Upper lobe of left lung (tissue), 6 donors: ENCODE results near the gene MARCHF9. TPM values are rescaled to one million over a fixed set of nuclear protein-coding genes. Genes with fewer than 3 reads are reported as not detected.

Source experiments
- ATAC-seq, 2 donors: fragments of 200-7000 bp; cut with Tn5 transposase; one replicate each; pipeline ENCODE4 v1.9.1; 2022; ENCODE audit warnings: mild to moderate bottlenecking in 2 of 2, moderate library complexity in 2 of 2; ENCODE audit not compliant: low FRiP score in 2 of 2
- DNase-seq, 2 donors: peaks; one replicate each; pipeline ENCODE4 v3.0.0-alpha.2; 2019 to 2020
- H3K27ac ChIP-seq, 4 donors: fragments of 200-600 bp; sonication (generic); one replicate each; pipeline ENCODE4 v1.5.1; 2016 to 2019
- H3K27me3 ChIP-seq, 4 donors: fragments of 200-600 bp; sonication (generic); one replicate each; pipeline ENCODE4 v1.5.1; 2017 to 2019
- H3K36me3 ChIP-seq, 4 donors: fragments of 200-600 bp; sonication (generic); one replicate each; pipeline ENCODE4 v1.5.1; 2016 to 2019
- H3K4me1 ChIP-seq, 4 donors: fragments of 200-600 bp; sonication (generic); one replicate each; pipeline ENCODE4 v1.5.1; 2018 to 2019
- H3K4me3 ChIP-seq, 4 donors: fragments of 200-600 bp; sonication (generic); one replicate each; pipeline ENCODE4 v1.5.1; 2017 to 2019; ENCODE audit warnings: mild to moderate bottlenecking in 2 of 4, moderate library complexity in 1 of 4
- H3K9me3 ChIP-seq, 4 donors: fragments of 200-600 bp; sonication (generic); one replicate each; pipeline ENCODE4 v1.5.1; 2018 to 2019
- EP300 ChIP-seq, 4 donors: sonication (generic); formaldehyde crosslinking; IDR thresholded peaks; one replicate each; pipeline ENCODE4 v1.5.1; 2017; ENCODE audit warnings: antibody characterized with exemption in 4 of 4, control low read depth in 2 of 4
- POLR2A ChIP-seq, 4 donors: fragments of 450-650 bp; IDR thresholded peaks; one replicate each; pipeline ENCODE4 v1.5.1; 2016 to 2017; ENCODE audit warnings: antibody characterized with exemption in 4 of 4, mild to moderate bottlenecking in 2 of 4
- POLR2AphosphoS5 ChIP-seq, 2 donors: sonication (generic); formaldehyde crosslinking; IDR thresholded peaks; one replicate each; pipeline ENCODE4 v1.5.1; 2017; ENCODE audit warnings: antibody characterized with exemption in 2 of 2
- WGBS, 2 donors: methylation state at CpG; one replicate each; pipeline ENCODE4 v1.1.5; 2017 to 2018; 5-methylcytosine and 5-hydroxymethylcytosine counted together
- total RNA-seq, 6 donors: library from RNA; depleted of rRNA in 4 of 6; stranded (reverse); fragments of >200 nt in 4 of 6; gene quantifications; one replicate each; pipeline versions ENCODE4 v1.1.0 to v1.2.1, GENCODE V29; 2016 to 2021
- TF ChIP-seq, protein P1 (sequence below), 6 experiments: fragments of 450-650 bp in 4 of 6; fragments of 200-600 bp in 2 of 6; sonication (generic) in 2 of 6; IDR thresholded peaks; one replicate each; pipeline ENCODE4 v1.5.1; 2016 to 2019; ENCODE audit warnings: antibody characterized with exemption in 6 of 6
- donor health status: DM: no; HTN: no; CAD: no; lungs with moderate emphysema.
- donor health status: DM: no; HTN: yes; CAD: no; lungs with severe emphysema.

MARCHF9 gene
- total RNA-seq, 6 donors from 2014 or later = 15.4 to 36.7 (median 21.3) TPM

DNA sequence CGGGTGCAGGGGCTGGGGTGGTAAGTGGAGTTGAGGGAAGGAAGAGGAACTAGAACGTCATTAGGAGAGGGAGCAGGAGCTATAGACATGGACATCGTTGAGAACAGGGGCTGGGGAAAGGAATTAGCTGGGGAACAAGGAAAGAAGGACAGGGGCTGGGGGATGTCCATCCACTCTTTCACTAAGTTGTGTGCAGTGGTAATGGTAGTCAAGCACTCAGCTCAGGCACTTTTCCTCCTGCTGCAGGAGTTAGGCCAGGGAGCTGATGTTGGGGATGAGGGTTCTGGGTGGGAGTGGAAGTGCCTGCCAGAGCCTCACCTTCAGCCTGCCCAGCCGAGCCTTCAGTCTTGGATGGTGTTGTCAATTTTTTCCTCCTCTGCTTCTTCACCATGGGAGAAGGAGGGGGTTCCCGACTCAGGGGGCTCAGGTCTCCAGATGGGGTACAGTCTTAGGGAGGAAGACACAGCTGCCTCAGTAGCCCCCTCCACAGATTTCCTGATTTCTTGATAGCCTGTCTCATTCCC lies 25.5 kb upstream of the MARCHF9 start:
- TF ChIP-seq, protein P1, sequence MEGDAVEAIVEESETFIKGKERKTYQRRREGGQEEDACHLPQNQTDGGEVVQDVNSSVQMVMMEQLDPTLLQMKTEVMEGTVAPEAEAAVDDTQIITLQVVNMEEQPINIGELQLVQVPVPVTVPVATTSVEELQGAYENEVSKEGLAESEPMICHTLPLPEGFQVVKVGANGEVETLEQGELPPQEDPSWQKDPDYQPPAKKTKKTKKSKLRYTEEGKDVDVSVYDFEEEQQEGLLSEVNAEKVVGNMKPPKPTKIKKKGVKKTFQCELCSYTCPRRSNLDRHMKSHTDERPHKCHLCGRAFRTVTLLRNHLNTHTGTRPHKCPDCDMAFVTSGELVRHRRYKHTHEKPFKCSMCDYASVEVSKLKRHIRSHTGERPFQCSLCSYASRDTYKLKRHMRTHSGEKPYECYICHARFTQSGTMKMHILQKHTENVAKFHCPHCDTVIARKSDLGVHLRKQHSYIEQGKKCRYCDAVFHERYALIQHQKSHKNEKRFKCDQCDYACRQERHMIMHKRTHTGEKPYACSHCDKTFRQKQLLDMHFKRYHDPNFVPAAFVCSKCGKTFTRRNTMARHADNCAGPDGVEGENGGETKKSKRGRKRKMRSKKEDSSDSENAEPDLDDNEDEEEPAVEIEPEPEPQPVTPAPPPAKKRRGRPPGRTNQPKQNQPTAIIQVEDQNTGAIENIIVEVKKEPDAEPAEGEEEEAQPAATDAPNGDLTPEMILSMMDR (IDR thresholded peaks at IDR 0.05) = no peak
- TF ChIP-seq POLR2A (IDR thresholded peaks at IDR 0.05) = no peak
- TF ChIP-seq EP300 (IDR thresholded peaks at IDR 0.05) = no peak
- TF ChIP-seq POLR2AphosphoS5 (IDR thresholded peaks at IDR 0.05) = no peak
- no peaks in the 10 kb centered on the region for H3K27me3 ChIP-seq
- ATAC-seq (no peak), DNase-seq (no peak)
- H3K27ac ChIP-seq = no peak overlapping the region
- no peak overlapping the region for H3K4me3 ChIP-seq
- WGBS, 2 donors = 58 to 61% methylated on average over 4 to 5 of the region's 5 CpGs
- H3K9me3 ChIP-seq = no peaks in the 10 kb centered on the region
- H3K36me3 ChIP-seq = peaks cover 0 to 19% (median 9%) of the 10 kb centered on the region in 4 donors
- peaks cover 7 to 24% (median 15%) of the 10 kb centered on the region in 4 donors for H3K4me1 ChIP-seq

DNA sequence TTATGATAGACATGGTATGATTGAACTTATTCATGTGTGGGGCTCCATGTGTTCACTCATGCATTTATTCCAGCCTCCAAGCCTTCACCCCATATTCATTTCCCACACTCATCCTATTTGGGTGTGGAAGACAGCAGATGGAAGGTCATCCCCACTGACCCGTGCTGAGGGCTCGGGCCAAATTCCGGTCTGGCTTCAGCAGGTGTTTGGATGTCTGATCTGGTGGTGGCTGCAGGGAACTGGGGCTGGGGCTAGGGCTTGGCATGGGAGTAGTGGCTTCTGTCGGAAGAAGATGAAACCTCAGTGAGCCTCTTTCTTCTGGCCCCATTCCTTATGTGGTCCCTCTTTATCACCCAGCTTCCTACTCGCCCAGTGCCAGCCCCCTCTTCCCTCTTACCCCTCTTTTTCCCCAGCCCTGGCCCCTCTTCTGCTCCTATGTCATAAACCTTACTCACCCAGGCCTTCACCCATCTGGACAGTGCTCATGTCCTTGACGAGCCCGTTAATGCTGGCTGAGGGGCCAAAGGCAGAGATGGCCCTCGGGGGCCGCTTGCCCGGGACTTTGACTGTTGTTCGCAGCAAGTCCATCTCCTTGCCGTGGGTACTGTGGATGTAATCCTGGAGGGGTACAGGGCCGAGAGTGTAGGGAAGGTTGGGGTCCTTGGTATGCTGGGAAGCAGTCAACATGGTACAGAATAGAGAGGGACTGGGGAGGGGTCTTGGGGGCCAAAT lies 24.4 kb upstream of the MARCHF9 start:
- WGBS, 2 donors = 84% methylated on average over 13 of the region's 13 CpGs
- Histone ChIP-seq H3K4me3 (no peak overlapping the region), H3K36me3 (peaks cover 0 to 19% (median 9%) of the 10 kb centered on the region in 4 donors), H3K4me1 (peaks cover 8 to 25% (median 15%) of the 10 kb centered on the region in 4 donors), H3K9me3 (no peaks in the 10 kb centered on the region), H3K27me3 (peaks cover 0 to 7% (median 2%) of the 10 kb centered on the region in 4 donors), H3K27ac (no peak overlapping the region)
- peak in 1 of 2 donors; percentile 52 for DNase-seq
- TF ChIP-seq, protein P1 (IDR thresholded peaks at IDR 0.05) = no peak
- TF ChIP-seq POLR2A (IDR thresholded peaks at IDR 0.05) = no peak
- no peak for TF ChIP-seq POLR2AphosphoS5 (IDR thresholded peaks at IDR 0.05)
- TF ChIP-seq EP300 (IDR thresholded peaks at IDR 0.05) = no peak
- no peak for ATAC-seq

DNA sequence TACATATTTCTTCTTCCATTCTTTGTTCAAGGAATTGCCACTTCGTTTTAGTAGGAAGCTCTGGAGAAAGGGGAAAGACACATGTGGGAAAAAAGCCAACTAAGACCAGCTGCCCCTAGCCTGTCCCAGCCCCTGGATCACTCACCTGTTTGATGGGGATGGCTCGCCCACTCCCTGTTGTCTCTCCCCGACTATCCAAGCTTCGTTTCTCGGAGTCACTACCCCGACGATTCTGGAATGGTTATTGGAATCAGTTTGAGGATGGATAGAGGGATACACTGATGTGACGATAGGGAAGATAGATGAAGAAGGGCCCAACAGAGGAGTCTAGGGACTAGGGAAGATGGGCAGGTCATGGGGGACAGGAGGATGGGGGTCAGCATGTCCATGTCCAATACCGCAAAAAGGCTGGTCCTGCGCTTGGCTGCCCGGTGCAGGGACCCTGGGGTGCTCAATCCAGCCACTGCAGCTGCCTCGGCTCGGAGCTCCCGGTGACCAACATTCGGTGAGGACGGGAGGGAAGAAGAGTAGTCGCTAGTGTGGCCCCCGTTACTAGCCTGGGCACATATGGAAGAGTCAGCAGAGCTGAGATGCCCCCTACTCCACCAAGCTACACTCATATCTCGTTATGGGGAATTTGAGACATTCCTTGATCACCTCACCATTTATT lies 23.4 kb upstream of the MARCHF9 start:
- DNase-seq = peak in 1 of 2 donors; percentile 50
- ATAC-seq = no peak
- Histone ChIP-seq H3K27me3 (peaks cover 0 to 16% (median 4%) of the 10 kb centered on the region in 4 donors), H3K4me1 (peaks cover 13 to 26% (median 18%) of the 10 kb centered on the region in 4 donors), H3K27ac (no peak overlapping the region), H3K4me3 (no peak overlapping the region), H3K9me3 (no peaks in the 10 kb centered on the region), H3K36me3 (peaks cover 0 to 19% (median 7%) of the 10 kb centered on the region in 4 donors)
- TF ChIP-seq POLR2A (IDR thresholded peaks at IDR 0.05) = no peak
- no peak for TF ChIP-seq POLR2AphosphoS5 (IDR thresholded peaks at IDR 0.05)
- no peak for TF ChIP-seq EP300 (IDR thresholded peaks at IDR 0.05)
- TF ChIP-seq, protein P1 (IDR thresholded peaks at IDR 0.05) = no peak
- 80 to 88% methylated on average over 19 of the region's 19 CpGs for WGBS, 2 donors

DNA sequence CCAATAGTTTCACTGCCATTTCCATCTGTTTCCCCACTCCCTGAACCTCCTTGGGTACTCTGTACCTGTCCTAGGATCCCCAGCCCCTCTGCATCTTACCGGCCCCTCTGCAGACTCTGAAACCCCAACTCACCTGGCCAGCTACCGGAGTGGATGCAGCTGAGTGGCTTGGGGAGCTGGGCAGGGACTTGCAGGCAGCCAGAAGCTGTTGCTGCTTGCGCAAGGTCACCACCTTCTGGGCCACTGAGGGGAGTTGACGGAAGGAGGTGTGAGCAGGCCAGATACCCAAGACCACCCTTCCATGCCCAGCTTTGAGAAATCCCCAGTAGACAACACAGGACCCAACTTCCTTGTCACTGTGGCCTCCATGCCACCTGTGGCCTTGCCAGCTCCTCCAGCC lies 22.6 kb upstream of the MARCHF9 start:
- no peak for ATAC-seq
- no peak overlapping the region for H3K4me3 ChIP-seq
- DNase-seq = no peak
- peaks cover 0 to 15% (median 4%) of the 10 kb centered on the region in 4 donors for H3K36me3 ChIP-seq
- 61 to 70% methylated on average over 3 to 4 of the region's 4 CpGs for WGBS, 2 donors
- no peaks in the 10 kb centered on the region for H3K9me3 ChIP-seq
- H3K27me3 ChIP-seq = peaks cover 0 to 21% (median 7%) of the 10 kb centered on the region in 4 donors
- TF ChIP-seq POLR2AphosphoS5 (IDR thresholded peaks at IDR 0.05) (no peak), EP300 (IDR thresholded peaks at IDR 0.05) (no peak), POLR2A (IDR thresholded peaks at IDR 0.05) (no peak)
- TF ChIP-seq, protein P1 (IDR thresholded peaks at IDR 0.05) = no peak
- H3K4me1 ChIP-seq = peaks cover 11 to 26% (median 18%) of the 10 kb centered on the region in 4 donors
- no peak overlapping the region for H3K27ac ChIP-seq
